GM12891 (cell line): ENCODE results near the gene CDH23.

ENCODE experiments used
- POLR2A ChIP-seq: IDR thresholded peaks from 2 replicates; pipeline ENCODE4 v1.6.1; 2011; ENCODE audit warnings: low read depth, low read length, control low read depth
- TAF1 ChIP-seq: IDR thresholded peaks from 2 replicates; pipeline ENCODE4 v1.6.1; 2011; ENCODE audit warnings: low read depth, low read length, control low read depth

GRCh38 chr10:71603754-71604153, 207.0 kb downstream of the CDH23 start:
- TF ChIP-seq POLR2A (no peak), TAF1 (no peak)
